Measurements from ENCODE around the gene TANC1. TPM values are rescaled to one million over a fixed set of nuclear protein-coding genes. Genes with fewer than 3 reads are reported as not detected.
A peak's percentile ranks its signal among the peaks of the same experiment; 100 is the strongest.

TANC1 gene
- total RNA-seq, 6 experiments from 2014 or later: 22.4 to 27.7 (median 23.1) TPM

DNA sequence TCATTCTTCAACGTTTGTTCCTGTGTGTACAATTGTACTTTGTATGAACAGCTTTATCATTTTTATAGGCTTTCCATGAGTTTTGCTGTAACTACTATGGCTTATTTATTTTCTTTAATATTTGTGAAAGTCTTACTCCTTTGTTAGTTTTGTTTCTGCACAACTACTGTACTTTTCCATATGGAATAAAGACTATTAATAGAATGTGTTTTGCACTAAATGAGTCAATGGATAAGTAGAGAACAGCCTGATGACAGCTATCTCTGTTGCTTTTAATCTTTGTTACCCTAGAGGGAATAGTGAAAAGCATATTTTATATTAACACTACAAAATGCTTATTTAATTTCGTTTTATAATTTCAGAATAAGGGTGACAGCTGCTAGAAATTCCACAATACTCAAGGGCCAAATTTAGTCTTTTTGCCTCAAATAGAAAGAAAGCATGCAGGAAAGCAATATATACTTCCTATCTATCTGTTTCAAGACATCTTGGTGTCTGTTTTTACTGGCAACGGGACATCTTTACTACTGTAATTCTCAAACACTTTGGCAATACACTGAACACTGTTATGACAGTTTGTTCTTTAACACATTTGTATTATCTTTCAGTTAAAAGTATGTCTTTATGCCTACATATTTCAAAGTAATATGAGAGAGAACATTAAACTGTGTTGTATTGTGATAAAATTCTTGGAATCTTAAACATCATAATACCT, 264.2 kb downstream of the TANC1 start:
- TF ChIP-seq, protein P1, sequence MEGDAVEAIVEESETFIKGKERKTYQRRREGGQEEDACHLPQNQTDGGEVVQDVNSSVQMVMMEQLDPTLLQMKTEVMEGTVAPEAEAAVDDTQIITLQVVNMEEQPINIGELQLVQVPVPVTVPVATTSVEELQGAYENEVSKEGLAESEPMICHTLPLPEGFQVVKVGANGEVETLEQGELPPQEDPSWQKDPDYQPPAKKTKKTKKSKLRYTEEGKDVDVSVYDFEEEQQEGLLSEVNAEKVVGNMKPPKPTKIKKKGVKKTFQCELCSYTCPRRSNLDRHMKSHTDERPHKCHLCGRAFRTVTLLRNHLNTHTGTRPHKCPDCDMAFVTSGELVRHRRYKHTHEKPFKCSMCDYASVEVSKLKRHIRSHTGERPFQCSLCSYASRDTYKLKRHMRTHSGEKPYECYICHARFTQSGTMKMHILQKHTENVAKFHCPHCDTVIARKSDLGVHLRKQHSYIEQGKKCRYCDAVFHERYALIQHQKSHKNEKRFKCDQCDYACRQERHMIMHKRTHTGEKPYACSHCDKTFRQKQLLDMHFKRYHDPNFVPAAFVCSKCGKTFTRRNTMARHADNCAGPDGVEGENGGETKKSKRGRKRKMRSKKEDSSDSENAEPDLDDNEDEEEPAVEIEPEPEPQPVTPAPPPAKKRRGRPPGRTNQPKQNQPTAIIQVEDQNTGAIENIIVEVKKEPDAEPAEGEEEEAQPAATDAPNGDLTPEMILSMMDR (IDR thresholded peaks at IDR 0.05): no peak
- H3K4me1 Mint-ChIP-seq (ENCODE audit: low read depth): peaks cover 29% of the 10 kb centered on the region
- no peak for DNase-seq
- H3K9me3 Mint-ChIP-seq: no peaks in the 10 kb centered on the region
- H3K27ac Mint-ChIP-seq: no peak overlapping the region
- peaks cover 24% of the 10 kb centered on the region for H3K36me3 Mint-ChIP-seq (ENCODE audit: low read depth)
- H3K4me3 Mint-ChIP-seq: no peak overlapping the region
- H3K27me3 Mint-ChIP-seq (ENCODE audit: insufficient read depth): no peaks in the 10 kb centered on the region; the same call in 1 of the 2 replicates

- H3K4me3 Mint-ChIP-seq: no peak overlapping the region
- H3K27ac Mint-ChIP-seq: no peak overlapping the region
- H3K4me1 Mint-ChIP-seq (ENCODE audit: low read depth): peaks cover 15% of the 10 kb centered on the region
- no peak for DNase-seq
- peaks cover 25% of the 10 kb centered on the region for H3K36me3 Mint-ChIP-seq (ENCODE audit: low read depth)
- no peaks in the 10 kb centered on the region for H3K9me3 Mint-ChIP-seq
- TF ChIP-seq, protein P1 (IDR thresholded peaks at IDR 0.05): no peak
- no peaks in the 10 kb centered on the region; the same call in 1 of the 2 replicates for H3K27me3 Mint-ChIP-seq (ENCODE audit: insufficient read depth)
Observed at GRCh38 chr2:159234868-159235267, 266.4 kb downstream of the TANC1 start.

DNA sequence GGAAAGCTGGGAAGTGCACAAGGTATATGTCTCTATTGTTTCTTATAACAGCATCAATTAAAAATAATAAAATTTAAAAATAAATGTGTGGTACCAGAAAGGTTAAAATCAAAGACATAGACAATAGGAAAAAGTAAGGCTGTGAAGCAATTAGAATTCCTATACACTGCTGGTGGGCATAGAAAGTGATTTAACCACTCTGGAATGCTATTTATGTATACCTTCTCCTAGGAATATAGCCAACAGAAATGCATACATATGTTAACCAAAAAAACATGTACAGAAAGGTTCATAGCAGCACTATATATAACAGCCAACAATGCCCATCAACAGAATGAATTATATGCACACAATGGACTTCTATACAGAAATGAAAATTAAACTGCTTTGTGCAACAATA, 275.1 kb downstream of the TANC1 start:
- TF ChIP-seq, protein P1 (IDR thresholded peaks at IDR 0.05): no peak
- Mint-ChIP-seq H3K36me3 (ENCODE audit: low read depth) (peaks cover 67% of the 10 kb centered on the region), H3K27ac (no peak overlapping the region), H3K4me3 (no peak overlapping the region), H3K9me3 (peaks cover 5% of the 10 kb centered on the region), H3K27me3 (ENCODE audit: insufficient read depth) (no peaks in the 10 kb centered on the region), H3K4me1 (ENCODE audit: low read depth) (peaks cover 14% of the 10 kb centered on the region)
- no peak for DNase-seq

DNA sequence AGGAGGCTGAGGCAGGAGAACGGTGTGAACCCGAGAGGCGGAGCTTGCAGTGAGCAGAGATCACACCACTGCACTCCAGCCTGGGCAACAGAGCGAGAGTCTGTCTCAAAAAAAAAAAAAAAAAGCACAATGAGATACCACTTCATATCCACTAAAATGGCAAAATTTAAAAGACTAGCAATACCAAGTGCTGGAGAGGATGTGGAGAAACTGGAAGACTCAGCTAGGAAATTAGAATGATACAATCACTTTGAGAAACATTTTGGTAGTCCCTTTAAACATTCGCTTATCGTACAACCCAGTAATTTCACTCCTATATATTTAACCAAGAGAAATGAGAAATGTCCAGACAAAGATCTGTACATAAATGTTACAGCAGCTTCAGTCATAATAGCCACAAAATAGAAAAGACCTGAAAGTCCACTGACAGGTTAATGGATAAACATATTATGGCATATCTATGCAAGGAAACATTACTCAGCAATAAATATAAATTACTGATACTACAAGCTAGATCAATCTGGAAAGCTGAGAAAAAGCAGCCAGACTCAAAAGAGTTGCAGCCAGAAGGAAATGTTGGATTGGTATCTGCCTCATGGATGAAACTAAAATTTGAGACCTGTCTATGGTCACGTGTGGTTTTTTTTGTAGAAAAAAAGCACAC, 278.0 kb downstream of the TANC1 start:
- Mint-ChIP-seq H3K27me3 (ENCODE audit: insufficient read depth) (no peaks in the 10 kb centered on the region), H3K4me1 (ENCODE audit: low read depth) (peaks cover 29% of the 10 kb centered on the region), H3K36me3 (ENCODE audit: low read depth) (peaks cover 51% of the 10 kb centered on the region), H3K27ac (no peak overlapping the region), H3K4me3 (no peak overlapping the region), H3K9me3 (peaks cover 5% of the 10 kb centered on the region)
- TF ChIP-seq, protein P1 (IDR thresholded peaks at IDR 0.05): no peak
- DNase-seq: no peak

GRCh38 chr2:159249990-159250715, 281.7 kb downstream of the TANC1 start:
- Mint-ChIP-seq H3K27me3 (ENCODE audit: insufficient read depth) (no peaks in the 10 kb centered on the region; the same call in 1 of the 2 replicates), H3K4me3 (no peak overlapping the region), H3K36me3 (ENCODE audit: low read depth) (peaks cover 41% of the 10 kb centered on the region), H3K27ac (peak overlapping the region; percentile 33; the same call in 1 of the 2 replicates), H3K4me1 (ENCODE audit: low read depth) (peaks cover 15% of the 10 kb centered on the region; the same call in 1 of the 2 replicates), H3K9me3 (peaks cover 5% of the 10 kb centered on the region)
- peak; percentile 59 for DNase-seq
- TF ChIP-seq, protein P1 (IDR thresholded peaks at IDR 0.05): no peak
